ENCODE measurements around the gene PTPN14. TPM values are rescaled to one million over a fixed set of nuclear protein-coding genes. Genes with fewer than 3 reads are reported as not detected.

The PTPN14 gene
- total RNA-seq, 2 experiments from 2014 or later, result 0.92 to 1.3 TPM

DNA sequence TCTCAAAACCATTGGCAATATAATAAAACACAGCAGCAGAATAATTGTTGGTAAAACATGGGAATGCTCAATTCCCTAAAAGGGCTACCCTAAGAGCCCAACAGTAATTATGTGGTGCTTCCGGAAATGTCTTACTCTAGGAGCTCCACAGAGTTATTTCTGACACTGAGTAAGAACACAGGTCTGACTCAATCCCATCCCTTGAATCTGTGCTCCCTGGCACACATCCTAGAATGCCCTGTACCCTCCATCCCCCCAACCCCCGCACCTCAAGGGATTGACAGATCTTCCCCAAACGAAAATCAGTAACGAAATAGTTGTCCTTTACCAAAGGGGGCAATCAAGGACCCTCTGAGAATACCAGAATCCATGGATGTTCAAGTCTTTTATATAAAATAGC is 198.6 kb downstream of the PTPN14 start:
- H3K27ac Mint-ChIP-seq, result no peak overlapping the region
- no peaks in the 10 kb centered on the region for H3K36me3 Mint-ChIP-seq
- no peaks in the 10 kb centered on the region for H3K9me3 Mint-ChIP-seq
- no peak overlapping the region for H3K4me3 Mint-ChIP-seq
- H3K27me3 Mint-ChIP-seq, result no peaks in the 10 kb centered on the region
- H3K4me1 Mint-ChIP-seq, result no peaks in the 10 kb centered on the region
- no peak for DNase-seq

DNA sequence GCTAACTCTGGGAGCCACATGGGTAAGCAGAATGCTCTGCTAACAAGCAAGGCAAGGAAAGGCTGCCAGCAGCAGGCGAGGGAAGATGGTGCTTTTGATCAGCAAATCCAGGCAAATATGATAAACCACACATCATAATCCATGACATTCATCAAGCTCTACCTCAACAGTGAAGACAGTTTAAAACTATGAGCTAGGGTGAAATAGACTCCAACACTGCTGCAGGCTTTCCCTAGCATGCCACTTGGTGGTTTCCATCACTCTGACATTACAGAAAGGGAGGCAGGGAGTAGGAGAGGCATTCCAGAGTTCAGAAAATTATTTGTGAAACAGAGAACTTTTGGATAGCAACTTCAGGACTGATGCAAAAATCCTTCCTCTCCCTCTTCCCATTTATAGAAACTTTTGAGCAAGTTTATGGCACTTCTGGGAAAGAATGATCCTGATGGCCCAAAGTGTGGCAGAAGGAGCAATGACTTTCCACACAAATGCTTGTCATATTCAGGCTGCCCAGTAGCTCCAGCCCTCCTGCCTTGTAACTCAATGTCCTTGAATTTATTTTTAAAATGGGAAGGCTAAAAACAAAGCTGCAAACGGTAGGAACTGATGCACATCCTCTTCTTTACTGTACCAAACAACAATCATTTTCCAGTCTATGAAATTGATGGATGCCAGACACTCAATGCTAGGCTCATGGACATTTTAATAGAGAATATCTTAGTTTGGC is 199.7 kb downstream of the PTPN14 start:
- no peaks in the 10 kb centered on the region for H3K4me1 Mint-ChIP-seq
- H3K9me3 Mint-ChIP-seq, result no peaks in the 10 kb centered on the region
- no peak overlapping the region for H3K27ac Mint-ChIP-seq
- DNase-seq, result no peak
- H3K27me3 Mint-ChIP-seq, result no peaks in the 10 kb centered on the region
- no peak overlapping the region for H3K4me3 Mint-ChIP-seq
- H3K36me3 Mint-ChIP-seq, result no peaks in the 10 kb centered on the region

DNA sequence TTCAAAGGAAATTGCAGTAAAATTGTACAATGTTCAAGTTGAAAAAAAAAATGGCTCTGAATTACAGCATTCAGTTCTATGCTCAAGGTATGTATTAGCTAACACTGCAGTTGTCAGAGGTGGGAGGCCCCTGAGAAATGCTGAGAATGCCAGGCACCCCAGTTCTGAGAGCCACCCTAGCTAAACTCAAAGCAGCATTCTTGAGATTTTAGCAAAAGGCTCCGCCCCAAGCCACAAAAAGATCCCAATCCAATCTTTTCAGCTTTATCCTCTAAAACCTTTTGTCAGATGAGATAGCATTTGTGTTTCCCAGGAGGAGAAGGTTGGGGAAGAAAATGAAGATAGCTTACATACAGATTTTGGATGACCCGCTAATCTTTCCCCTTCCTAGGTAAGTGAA is 201.6 kb downstream of the PTPN14 start:
- Mint-ChIP-seq H3K4me1 (no peaks in the 10 kb centered on the region), H3K9me3 (peaks cover 6% of the 10 kb centered on the region), H3K36me3 (peaks cover 13% of the 10 kb centered on the region), H3K4me3 (no peak overlapping the region), H3K27me3 (no peaks in the 10 kb centered on the region), H3K27ac (no peak overlapping the region)
- DNase-seq, result no peak

DNA sequence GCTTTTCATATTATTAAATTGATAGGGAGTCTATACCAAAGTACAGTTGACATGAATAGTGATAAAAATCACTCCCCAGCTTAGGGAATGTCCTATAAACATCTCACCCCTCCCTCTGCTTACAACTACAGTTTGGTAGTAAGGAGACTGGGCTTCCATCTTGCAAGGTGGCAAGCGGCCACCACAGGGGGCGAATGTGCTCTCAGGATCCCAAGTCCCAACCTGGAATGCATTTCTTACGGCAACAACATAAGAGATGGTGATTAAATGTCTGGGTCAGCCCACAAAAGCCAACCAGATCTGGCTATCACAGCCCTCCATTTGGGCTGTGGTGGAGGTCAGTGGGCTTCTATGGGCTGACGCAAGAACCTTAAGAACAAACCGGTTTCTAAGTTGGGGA is 202.4 kb downstream of the PTPN14 start:
- no peak for DNase-seq
- Mint-ChIP-seq H3K9me3 (peaks cover 12% of the 10 kb centered on the region), H3K4me3 (no peak overlapping the region), H3K4me1 (no peaks in the 10 kb centered on the region), H3K27ac (no peak overlapping the region), H3K36me3 (peaks cover 19% of the 10 kb centered on the region), H3K27me3 (no peaks in the 10 kb centered on the region)

DNA sequence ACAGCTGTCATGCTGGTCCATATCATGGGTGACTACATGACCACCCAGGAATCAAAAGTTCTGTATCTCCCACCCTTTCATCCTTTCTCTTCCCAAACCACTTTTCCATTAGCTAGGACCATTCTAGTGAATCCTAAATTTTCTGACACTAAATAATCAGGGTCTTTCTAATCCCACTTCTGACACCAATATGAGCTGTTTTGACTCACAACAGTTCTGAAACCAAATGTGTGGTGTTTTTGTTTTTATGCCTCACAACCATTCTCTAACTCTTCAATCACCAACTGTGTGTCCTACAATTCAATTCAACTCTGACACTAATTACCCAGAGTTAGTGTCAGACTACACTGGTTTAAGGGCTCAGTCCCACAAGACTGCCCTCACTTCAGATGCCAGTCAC is 206.5 kb downstream of the PTPN14 start:
- peaks cover 15% of the 10 kb centered on the region for H3K9me3 Mint-ChIP-seq
- DNase-seq, result no peak
- no peak overlapping the region for H3K27ac Mint-ChIP-seq
- H3K27me3 Mint-ChIP-seq, result no peaks in the 10 kb centered on the region
- no peak overlapping the region for H3K4me3 Mint-ChIP-seq
- peaks cover 33% of the 10 kb centered on the region for H3K36me3 Mint-ChIP-seq
- no peaks in the 10 kb centered on the region for H3K4me1 Mint-ChIP-seq

DNA sequence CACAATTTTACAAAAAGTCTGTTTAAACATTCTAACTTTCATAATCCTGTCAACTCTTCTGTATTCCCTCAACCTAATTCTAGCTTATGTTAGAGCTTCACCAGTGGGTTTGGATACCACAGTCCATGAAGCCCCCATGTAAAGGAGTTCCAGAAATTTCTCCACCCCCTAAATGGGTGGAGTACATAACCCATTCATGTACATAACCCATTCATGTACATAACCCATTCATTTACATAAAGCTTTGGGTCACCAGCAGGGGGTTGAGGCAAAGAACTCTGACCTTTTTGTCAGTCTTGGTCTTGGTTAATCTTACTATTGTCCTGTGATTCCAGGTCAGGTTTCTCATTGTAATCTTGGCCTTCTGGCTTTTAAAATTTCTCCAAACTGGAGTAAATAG is 208.9 kb downstream of the PTPN14 start:
- Mint-ChIP-seq H3K9me3 (peaks cover 15% of the 10 kb centered on the region), H3K4me3 (no peak overlapping the region), H3K4me1 (no peaks in the 10 kb centered on the region), H3K27ac (no peak overlapping the region), H3K36me3 (peaks cover 36% of the 10 kb centered on the region), H3K27me3 (no peaks in the 10 kb centered on the region)
- no peak for DNase-seq

DNA sequence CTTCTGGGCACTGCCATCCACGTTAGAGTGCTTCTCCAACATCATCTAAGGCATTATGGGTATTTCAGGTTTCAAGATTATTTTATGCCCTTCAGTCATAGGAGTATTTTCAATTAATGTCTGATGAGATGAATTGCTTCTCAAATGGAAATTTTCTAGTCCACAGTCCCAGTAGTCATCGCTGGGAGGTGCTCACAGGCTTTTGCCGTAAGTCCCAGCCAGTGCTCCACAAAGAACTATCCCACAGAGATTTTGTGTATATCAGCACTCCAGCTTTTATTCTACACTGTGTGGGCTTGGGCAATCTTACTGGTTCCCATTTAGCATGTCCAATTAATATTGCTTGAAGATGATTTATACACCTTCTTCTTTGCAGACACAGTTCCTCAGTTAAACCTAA is 209.5 kb downstream of the PTPN14 start:
- H3K9me3 Mint-ChIP-seq, result peaks cover 15% of the 10 kb centered on the region
- H3K4me3 Mint-ChIP-seq, result no peak overlapping the region
- no peaks in the 10 kb centered on the region for H3K4me1 Mint-ChIP-seq
- no peak overlapping the region for H3K27ac Mint-ChIP-seq
- no peak for DNase-seq
- peaks cover 36% of the 10 kb centered on the region for H3K36me3 Mint-ChIP-seq
- no peaks in the 10 kb centered on the region for H3K27me3 Mint-ChIP-seq

DNA sequence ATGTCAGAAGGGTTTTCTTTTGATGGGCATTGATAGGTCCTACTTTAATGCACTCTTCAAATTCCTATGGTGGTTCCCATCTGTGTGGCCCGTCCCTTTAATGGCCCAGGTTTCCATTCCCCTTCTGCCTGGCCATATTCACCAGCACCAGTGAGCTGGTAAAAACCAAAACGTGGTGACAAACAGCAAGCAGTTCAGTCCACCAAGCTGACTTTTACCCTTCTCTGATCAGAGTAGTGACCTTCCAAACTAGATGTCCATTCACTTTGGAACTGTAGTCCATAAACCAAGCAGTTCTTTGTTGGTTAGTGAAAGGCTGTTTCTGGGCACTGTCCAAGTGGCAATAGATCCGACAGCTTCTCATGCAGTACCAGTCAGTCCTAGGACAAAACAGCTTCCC is 209.9 kb downstream of the PTPN14 start:
- Mint-ChIP-seq H3K36me3 (peaks cover 36% of the 10 kb centered on the region), H3K4me1 (peaks cover 4% of the 10 kb centered on the region), H3K27me3 (no peaks in the 10 kb centered on the region), H3K4me3 (no peak overlapping the region), H3K27ac (no peak overlapping the region), H3K9me3 (peaks cover 15% of the 10 kb centered on the region)
- no peak for DNase-seq

DNA sequence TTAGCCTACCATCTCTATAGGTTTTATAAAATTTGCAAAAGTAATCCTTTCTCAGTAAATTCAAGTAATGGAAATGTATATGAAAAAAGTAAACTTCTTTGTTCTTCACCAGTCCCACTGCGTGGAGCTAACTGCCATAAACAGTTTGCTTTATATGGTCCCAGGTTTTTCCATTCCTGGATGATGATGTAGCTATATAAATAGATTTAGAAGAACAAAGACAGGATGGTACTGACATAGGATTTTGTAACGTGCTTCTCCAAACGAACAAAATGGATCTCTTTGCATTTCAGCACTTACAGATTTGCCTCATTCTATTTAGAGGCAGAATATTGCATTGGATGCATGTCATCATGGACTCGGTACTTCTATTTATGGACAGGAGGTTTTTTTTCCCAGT is 213.2 kb downstream of the PTPN14 start:
- no peak overlapping the region for H3K4me3 Mint-ChIP-seq
- no peak for DNase-seq
- H3K9me3 Mint-ChIP-seq, result no peaks in the 10 kb centered on the region
- H3K36me3 Mint-ChIP-seq, result peaks cover 13% of the 10 kb centered on the region
- peaks cover 5% of the 10 kb centered on the region for H3K4me1 Mint-ChIP-seq
- H3K27me3 Mint-ChIP-seq, result no peaks in the 10 kb centered on the region
- no peak overlapping the region for H3K27ac Mint-ChIP-seq

DNA sequence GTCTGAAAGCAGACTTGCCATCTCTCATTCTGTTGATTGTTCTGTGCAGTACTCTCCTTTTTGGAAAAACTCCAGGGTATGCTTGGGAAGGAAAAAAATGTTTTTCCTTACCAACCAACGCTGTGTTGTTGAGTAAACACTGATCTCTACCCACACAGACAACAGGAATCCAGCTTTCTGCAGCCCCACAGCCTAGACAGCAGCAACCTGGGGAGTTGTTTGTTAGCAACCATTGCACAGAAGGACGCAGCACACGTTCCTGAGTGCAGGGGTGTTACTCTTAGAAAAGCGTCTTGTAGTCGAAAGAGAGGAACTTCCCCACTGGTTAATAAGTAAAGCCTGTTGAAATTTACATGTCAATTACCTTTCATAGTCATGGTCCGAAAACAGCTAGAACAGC is 213.9 kb downstream of the PTPN14 start:
- no peak for DNase-seq
- peaks cover 5% of the 10 kb centered on the region for H3K4me1 Mint-ChIP-seq
- no peaks in the 10 kb centered on the region for H3K27me3 Mint-ChIP-seq
- no peak overlapping the region for H3K4me3 Mint-ChIP-seq
- H3K9me3 Mint-ChIP-seq, result no peaks in the 10 kb centered on the region
- no peak overlapping the region for H3K27ac Mint-ChIP-seq
- peaks cover 11% of the 10 kb centered on the region for H3K36me3 Mint-ChIP-seq

DNA sequence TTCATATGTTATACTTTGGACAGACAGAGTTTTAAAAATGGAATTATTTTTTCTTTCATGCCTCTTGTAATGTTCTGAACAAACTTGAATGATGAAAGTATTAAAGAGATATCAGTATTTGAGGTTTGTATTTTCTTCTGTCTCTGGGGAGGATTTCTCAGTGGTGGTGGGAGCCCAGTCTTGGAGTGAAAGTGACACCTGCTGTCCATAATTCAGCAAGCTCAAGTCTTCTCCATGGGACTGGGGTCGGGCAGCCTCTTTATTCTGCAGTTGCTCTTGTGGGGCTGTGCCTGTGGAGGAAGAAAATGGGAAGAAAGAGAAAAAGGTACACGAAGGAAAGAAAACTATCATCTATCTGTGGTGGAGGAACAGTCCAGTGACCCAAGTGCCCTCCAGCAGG is 214.4 kb downstream of the PTPN14 start:
- Mint-ChIP-seq H3K27me3 (no peaks in the 10 kb centered on the region), H3K4me3 (no peak overlapping the region), H3K4me1 (peaks cover 5% of the 10 kb centered on the region), H3K36me3 (peaks cover 7% of the 10 kb centered on the region), H3K27ac (peak overlapping the region; percentile 4), H3K9me3 (no peaks in the 10 kb centered on the region)
- DNase-seq, result no peak

DNA sequence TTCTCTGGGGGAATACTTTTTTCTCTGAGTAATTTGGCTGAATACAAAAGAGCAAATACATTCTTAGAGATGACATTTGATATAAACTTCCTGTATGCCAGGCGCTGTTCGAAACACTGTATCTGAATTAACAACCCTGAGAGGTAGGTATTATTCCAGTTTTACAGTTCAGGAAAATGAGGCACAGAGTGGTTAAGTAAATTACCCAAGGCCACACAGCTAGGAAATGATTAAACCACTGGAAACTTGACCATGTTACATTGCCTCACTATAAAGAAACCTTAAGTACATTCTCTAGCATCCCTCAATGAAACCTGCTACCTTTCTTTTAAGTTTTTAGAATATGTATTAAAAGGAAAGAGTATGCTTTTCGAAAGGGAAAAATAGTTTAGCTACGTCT is 215.8 kb downstream of the PTPN14 start:
- Mint-ChIP-seq H3K27me3 (no peaks in the 10 kb centered on the region), H3K9me3 (no peaks in the 10 kb centered on the region), H3K4me1 (peaks cover 5% of the 10 kb centered on the region), H3K4me3 (no peak overlapping the region), H3K27ac (no peak overlapping the region), H3K36me3 (peaks cover 8% of the 10 kb centered on the region)
- DNase-seq, result no peak

DNA sequence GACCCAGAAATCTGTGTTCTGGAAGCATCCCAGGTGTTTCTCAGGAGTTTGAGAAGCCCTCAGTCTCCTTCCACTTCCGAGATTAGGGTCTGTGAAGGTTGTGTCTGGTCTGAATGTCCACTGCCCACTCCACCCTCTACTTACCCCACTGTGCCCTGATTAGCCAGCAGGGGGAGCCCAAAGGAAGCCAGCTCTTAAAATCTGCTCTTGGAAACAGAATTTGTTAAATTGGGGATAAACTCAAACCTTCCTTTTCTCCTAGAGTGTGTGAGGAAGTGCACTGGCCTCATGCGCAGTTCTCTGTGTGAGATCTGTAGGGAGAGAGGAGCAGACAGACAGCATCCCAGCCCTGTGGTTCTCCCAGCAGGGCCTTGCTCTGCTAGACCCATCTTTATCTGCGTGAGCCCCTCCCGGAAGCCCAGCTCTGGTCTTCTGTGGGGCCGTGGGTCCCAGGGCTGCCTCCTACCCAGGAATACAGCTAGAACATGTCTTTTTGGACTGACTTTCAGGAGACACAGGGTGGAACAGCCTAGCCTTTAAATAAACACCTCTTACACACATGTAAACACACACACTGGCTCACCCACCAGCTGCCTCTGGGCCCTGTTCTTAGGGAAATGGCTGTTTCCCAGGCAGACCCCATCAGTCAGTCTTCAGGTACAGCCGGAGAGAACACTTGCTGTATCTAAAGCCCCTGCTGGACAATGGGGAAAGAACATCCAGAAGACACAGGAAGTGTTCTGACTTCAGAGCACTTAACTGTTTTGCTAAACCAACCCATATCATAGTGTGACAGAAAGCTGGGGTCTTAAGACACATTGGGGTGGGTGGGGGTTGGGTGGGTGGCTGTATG is 218.2 kb downstream of the PTPN14 start:
- Mint-ChIP-seq H3K4me1 (peaks cover 5% of the 10 kb centered on the region), H3K36me3 (peaks cover 13% of the 10 kb centered on the region), H3K27me3 (no peaks in the 10 kb centered on the region), H3K4me3 (no peak overlapping the region), H3K27ac (no peak overlapping the region), H3K9me3 (no peaks in the 10 kb centered on the region)
- DNase-seq, result peak; percentile 14

DNA sequence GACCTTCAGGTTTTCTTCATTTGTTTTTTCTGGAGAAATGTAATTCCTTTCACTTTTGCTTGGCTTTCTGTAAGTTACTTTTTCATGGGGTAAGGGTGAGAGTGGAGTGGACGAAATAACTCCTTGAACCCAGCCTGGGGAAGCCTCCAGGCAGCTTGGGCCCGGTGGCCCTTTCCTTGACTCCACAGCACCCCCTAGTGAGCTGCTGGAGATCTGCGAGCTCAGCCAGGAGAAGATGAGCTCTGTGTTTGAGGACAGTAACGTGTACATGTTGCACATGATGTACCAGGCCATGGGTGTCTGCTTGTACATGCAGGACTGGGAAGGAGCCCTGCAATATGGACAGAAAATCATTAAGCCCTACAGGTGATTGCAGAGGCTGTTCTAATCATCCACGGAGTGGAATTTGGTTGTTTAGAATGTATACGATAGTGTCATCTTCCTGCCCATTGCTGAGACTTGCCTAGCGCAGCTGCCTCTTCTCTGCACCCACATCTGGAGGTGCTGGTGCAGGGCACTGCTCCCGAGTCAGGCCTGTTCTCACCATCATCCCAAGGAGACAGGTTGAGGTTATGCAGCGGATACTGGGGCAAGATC is 219.5 kb downstream of the PTPN14 start:
- no peak overlapping the region for H3K27ac Mint-ChIP-seq
- H3K36me3 Mint-ChIP-seq, result peaks cover 11% of the 10 kb centered on the region
- H3K4me3 Mint-ChIP-seq, result no peak overlapping the region
- H3K9me3 Mint-ChIP-seq, result no peaks in the 10 kb centered on the region
- peaks cover 10% of the 10 kb centered on the region for H3K4me1 Mint-ChIP-seq
- DNase-seq, result peak; percentile 54
- no peaks in the 10 kb centered on the region for H3K27me3 Mint-ChIP-seq

DNA sequence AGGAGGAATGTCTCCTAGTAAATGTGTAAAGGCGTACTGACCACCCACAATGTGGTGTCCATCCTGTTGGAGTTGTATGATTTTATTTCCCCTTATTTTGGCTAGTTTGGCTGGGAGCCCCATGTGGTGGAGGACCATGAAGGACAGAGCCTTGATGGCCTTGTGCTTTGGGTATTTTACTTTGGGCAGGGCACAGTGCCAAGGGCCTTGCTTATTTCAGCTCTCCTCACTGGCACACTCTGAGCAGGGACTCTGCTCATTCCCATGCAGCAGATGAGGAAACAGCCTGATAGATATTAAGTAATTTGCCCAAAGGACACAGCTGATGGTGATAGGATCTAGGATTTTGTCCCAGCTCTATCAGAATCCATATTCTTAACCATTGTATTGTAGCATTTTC is 220.2 kb downstream of the PTPN14 start:
- Mint-ChIP-seq H3K4me1 (peaks cover 6% of the 10 kb centered on the region), H3K9me3 (no peaks in the 10 kb centered on the region), H3K4me3 (no peak overlapping the region), H3K27me3 (no peaks in the 10 kb centered on the region), H3K27ac (no peak overlapping the region), H3K36me3 (peaks cover 11% of the 10 kb centered on the region)
- DNase-seq, result no peak
